Measurements from ENCODE around the gene PTPRM.

Gene PTPRM

DNA sequence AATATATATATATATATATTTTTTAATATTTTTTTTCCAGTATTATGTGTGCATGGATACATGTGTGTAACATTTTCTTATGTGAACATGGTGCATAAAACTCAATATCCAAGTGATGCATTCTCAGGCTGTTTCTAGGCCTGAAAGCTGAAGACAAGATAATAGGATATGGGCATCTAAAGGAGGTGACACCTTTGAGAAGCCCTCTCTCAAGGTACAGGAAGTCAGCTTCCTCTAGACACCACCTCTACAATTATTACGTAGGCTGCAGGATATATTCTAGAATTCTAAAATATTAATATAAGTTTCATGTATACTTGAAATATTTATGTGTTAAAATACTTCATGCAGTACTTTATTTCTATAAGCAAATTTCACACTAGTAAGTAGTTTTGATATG is 327.5 kb downstream of the PTPRM start:
- no peaks in the 10 kb centered on the region for H4K20me1 ChIP-seq (ENCODE audit: low read depth, low read length)
- H3K9ac ChIP-seq (ENCODE audit: low read length) = no peak overlapping the region
- no peaks in the 10 kb centered on the region for H3K79me2 ChIP-seq (ENCODE audit: insufficient read depth, low read length)
- no peak overlapping the region for H3K4me3 ChIP-seq (ENCODE audit: insufficient read depth, low read length, poor library complexity, severe bottlenecking)
- no peak for TF ChIP-seq EZH2phosphoT487 (conservative IDR thresholded peaks at IDR 0.05; ENCODE audit: low read length)
- TF ChIP-seq, protein P1, sequence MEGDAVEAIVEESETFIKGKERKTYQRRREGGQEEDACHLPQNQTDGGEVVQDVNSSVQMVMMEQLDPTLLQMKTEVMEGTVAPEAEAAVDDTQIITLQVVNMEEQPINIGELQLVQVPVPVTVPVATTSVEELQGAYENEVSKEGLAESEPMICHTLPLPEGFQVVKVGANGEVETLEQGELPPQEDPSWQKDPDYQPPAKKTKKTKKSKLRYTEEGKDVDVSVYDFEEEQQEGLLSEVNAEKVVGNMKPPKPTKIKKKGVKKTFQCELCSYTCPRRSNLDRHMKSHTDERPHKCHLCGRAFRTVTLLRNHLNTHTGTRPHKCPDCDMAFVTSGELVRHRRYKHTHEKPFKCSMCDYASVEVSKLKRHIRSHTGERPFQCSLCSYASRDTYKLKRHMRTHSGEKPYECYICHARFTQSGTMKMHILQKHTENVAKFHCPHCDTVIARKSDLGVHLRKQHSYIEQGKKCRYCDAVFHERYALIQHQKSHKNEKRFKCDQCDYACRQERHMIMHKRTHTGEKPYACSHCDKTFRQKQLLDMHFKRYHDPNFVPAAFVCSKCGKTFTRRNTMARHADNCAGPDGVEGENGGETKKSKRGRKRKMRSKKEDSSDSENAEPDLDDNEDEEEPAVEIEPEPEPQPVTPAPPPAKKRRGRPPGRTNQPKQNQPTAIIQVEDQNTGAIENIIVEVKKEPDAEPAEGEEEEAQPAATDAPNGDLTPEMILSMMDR (IDR thresholded peaks at IDR 0.05; ENCODE audit: insufficient read depth, low read length, poor library complexity, severe bottlenecking) = no peak
- H3K9me3 ChIP-seq (ENCODE audit: insufficient read depth, low read length) = no peaks in the 10 kb centered on the region
- no peaks in the 10 kb centered on the region for H3K9me2 ChIP-seq (replicated peaks; ENCODE audit: insufficient read depth, low read length)
- H3F3A ChIP-seq (ENCODE audit: insufficient read depth) = no peaks in the 10 kb centered on the region
- no peaks in the 10 kb centered on the region for H3K36me3 ChIP-seq (ENCODE audit: low read length)
- H2AFZ ChIP-seq (ENCODE audit: low read depth, low read length, severe bottlenecking) = no peak overlapping the region
- H3K4me2 ChIP-seq (ENCODE audit: low read depth, low read length, poor library complexity, severe bottlenecking) = no peak overlapping the region
- no peak overlapping the region for H3K27ac ChIP-seq (ENCODE audit: low read depth, low read length)
- no peaks in the 10 kb centered on the region for H3K27me3 ChIP-seq (ENCODE audit: low read length)

- H3K4me2 ChIP-seq (ENCODE audit: low read depth, low read length, poor library complexity, severe bottlenecking) = no peak overlapping the region
Observed at GRCh38 chr18:7895346-7895745, 328.2 kb downstream of the PTPRM start.

DNA sequence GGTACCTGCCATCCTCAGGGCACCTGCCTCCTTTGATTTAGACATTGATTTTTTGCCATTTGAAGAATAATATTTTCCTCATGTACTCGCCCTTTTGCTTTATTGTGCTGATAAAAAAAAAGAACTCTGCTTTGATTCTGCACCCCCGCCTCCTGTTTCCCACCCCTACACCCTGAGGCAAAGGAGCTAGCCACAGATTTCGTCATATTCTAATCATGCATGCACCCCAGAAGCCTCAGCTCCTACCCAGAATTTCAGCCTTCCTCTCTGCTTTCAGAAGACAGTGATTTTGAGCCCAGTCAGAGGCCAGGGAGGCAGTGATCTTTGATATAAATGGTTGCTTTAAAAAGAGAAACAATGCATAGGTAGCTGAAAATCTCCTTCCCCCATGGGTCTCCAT is 329.0 kb downstream of the PTPRM start:
- no peak overlapping the region for H2AFZ ChIP-seq (ENCODE audit: low read depth, low read length, severe bottlenecking)
- no peak overlapping the region for H3K4me2 ChIP-seq (ENCODE audit: low read depth, low read length, poor library complexity, severe bottlenecking)
- no peaks in the 10 kb centered on the region for H3K79me2 ChIP-seq (ENCODE audit: insufficient read depth, low read length)
- H3F3A ChIP-seq (ENCODE audit: insufficient read depth) = no peaks in the 10 kb centered on the region
- no peak overlapping the region for H3K4me3 ChIP-seq (ENCODE audit: insufficient read depth, low read length, poor library complexity, severe bottlenecking)
- H3K9me3 ChIP-seq (ENCODE audit: insufficient read depth, low read length) = no peaks in the 10 kb centered on the region
- no peaks in the 10 kb centered on the region for H4K20me1 ChIP-seq (ENCODE audit: low read depth, low read length)
- H3K9me2 ChIP-seq (replicated peaks; ENCODE audit: insufficient read depth, low read length) = no peaks in the 10 kb centered on the region
- TF ChIP-seq EZH2phosphoT487 (conservative IDR thresholded peaks at IDR 0.05; ENCODE audit: low read length) = no peak
- TF ChIP-seq, protein P1 (IDR thresholded peaks at IDR 0.05; ENCODE audit: insufficient read depth, low read length, poor library complexity, severe bottlenecking) = no peak
- H3K27ac ChIP-seq (ENCODE audit: low read depth, low read length) = no peak overlapping the region
- no peak overlapping the region for H3K9ac ChIP-seq (ENCODE audit: low read length)
- H3K36me3 ChIP-seq (ENCODE audit: low read length) = no peaks in the 10 kb centered on the region
- no peaks in the 10 kb centered on the region for H3K27me3 ChIP-seq (ENCODE audit: low read length)

More at GRCh38 chr18:7895346-7895745, 328.2 kb downstream of the PTPRM start:
- Histone ChIP-seq H3K9me3 (ENCODE audit: insufficient read depth, low read length) (no peaks in the 10 kb centered on the region), H2AFZ (ENCODE audit: low read depth, low read length, severe bottlenecking) (no peak overlapping the region), H3K27ac (ENCODE audit: low read depth, low read length) (no peak overlapping the region), H3K9me2 (replicated peaks; ENCODE audit: insufficient read depth, low read length) (no peaks in the 10 kb centered on the region), H3K4me3 (ENCODE audit: insufficient read depth, low read length, poor library complexity, severe bottlenecking) (no peak overlapping the region), H3K79me2 (ENCODE audit: insufficient read depth, low read length) (no peaks in the 10 kb centered on the region), H3K9ac (ENCODE audit: low read length) (no peak overlapping the region), H3K27me3 (ENCODE audit: low read length) (no peaks in the 10 kb centered on the region), H3F3A (ENCODE audit: insufficient read depth) (no peaks in the 10 kb centered on the region), H3K36me3 (ENCODE audit: low read length) (no peaks in the 10 kb centered on the region), H4K20me1 (ENCODE audit: low read depth, low read length) (no peaks in the 10 kb centered on the region)
- TF ChIP-seq EZH2phosphoT487 (conservative IDR thresholded peaks at IDR 0.05; ENCODE audit: low read length) = no peak
- TF ChIP-seq, protein P1 (IDR thresholded peaks at IDR 0.05; ENCODE audit: insufficient read depth, low read length, poor library complexity, severe bottlenecking) = no peak

Measured in SU-DHL-6 (cell line).